ENCODE data around the gene SIGLEC8. TPM values are rescaled to one million over a fixed set of nuclear protein-coding genes. Genes with fewer than 3 reads are reported as not detected.

The SIGLEC8 gene
- total and polyA plus RNA-seq, 9 of the 15 experiments (the other 6 are each of a cell fraction or from before 2014, with no cell fraction given), result 0.04 to 0.65 (median 0.39) TPM

DNA sequence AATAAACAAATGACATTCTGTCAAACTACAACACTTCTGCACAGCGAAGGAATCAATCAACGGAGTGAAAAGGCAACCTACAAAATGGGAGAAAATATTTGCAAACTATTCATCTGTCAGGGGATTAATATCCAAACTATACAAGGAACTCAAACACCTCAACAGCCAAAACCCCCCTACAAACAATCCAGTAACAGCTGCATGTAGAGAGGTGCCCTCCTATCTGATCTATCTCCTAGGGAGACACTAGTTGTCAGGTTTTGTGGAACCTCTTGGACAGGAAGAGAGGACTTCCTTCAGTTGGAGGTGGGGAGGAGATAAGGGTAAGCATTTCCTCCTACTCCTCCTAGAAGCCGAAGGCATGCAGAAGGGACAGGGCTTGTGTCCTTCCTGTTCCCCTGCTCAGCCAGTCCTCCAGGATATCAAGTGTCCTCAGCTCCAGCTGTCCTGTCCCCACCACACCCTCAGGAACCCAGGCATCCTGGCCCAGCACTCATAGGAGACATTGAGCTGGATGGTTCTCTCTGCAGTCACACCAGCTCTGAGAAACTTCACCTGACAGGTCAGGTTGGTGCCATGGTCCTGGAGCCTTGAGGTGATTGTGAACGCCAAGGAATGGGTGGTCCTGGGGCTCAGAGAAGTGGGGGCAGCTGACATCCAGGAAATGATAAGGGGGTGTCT is 9.8 kb upstream of the SIGLEC8 start (continued):
- TF ChIP-seq RB1 (IDR thresholded peaks at IDR 0.05; ENCODE audit: low read depth), result no peak; the same call in 1 of the 2 replicates
- TF ChIP-seq HDAC6 (IDR thresholded peaks at IDR 0.05; ENCODE audit: low read depth, low read length), result no peak
- TF ChIP-seq CREB1 (IDR thresholded peaks at IDR 0.05), result no peak; the same call in 1 of the 2 replicates
- no peak for TF ChIP-seq CREB1 (CRISPR knock-in tag; IDR thresholded peaks at IDR 0.05)
- TF ChIP-seq, protein P1, sequence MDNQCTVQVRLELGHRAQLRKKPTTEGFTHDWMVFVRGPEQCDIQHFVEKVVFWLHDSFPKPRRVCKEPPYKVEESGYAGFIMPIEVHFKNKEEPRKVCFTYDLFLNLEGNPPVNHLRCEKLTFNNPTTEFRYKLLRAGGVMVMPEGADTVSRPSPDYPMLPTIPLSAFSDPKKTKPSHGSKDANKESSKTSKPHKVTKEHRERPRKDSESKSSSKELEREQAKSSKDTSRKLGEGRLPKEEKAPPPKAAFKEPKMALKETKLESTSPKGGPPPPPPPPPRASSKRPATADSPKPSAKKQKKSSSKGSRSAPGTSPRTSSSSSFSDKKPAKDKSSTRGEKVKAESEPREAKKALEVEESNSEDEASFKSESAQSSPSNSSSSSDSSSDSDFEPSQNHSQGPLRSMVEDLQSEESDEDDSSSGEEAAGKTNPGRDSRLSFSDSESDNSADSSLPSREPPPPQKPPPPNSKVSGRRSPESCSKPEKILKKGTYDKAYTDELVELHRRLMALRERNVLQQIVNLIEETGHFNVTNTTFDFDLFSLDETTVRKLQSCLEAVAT (IDR thresholded peaks at IDR 0.05), result peak; percentile 9 to 58; a peak in 2 of 4 replicates
- TF ChIP-seq RBM25 (IDR thresholded peaks at IDR 0.05; ENCODE audit: low read depth, low read length, severe bottlenecking), result no peak
- peak in 1 of 2 experiments; percentile 72; a peak in 2 of 4 replicates for TF ChIP-seq TRIM24 (IDR thresholded peaks at IDR 0.05)
- peak; percentile 49; the same call in 1 of the 2 replicates for TF ChIP-seq TAL1 (IDR thresholded peaks at IDR 0.05)
- TF ChIP-seq EWSR1 (IDR thresholded peaks at IDR 0.05; ENCODE audit: borderline replicate concordance, low read depth, partially characterized antibody), result no peak
- no peak for TF ChIP-seq ZFPM2 (CRISPR knock-in tag; IDR thresholded peaks at IDR 0.05)
- TF ChIP-seq BCOR (IDR thresholded peaks at IDR 0.05), result peak; percentile 26; the same call in 1 of the 2 replicates
- TF ChIP-seq TEAD1 (CRISPR knock-in tag; IDR thresholded peaks at IDR 0.05), result peak in 1 of 2 experiments; percentile 72; a peak in 2 of 4 replicates
- TF ChIP-seq RBM15 (IDR thresholded peaks at IDR 0.05; ENCODE audit: insufficient read depth, low read length), result no peak
- TF ChIP-seq L3MBTL2 (IDR thresholded peaks at IDR 0.05), result peak; percentile 52
- TF ChIP-seq, protein P2, sequence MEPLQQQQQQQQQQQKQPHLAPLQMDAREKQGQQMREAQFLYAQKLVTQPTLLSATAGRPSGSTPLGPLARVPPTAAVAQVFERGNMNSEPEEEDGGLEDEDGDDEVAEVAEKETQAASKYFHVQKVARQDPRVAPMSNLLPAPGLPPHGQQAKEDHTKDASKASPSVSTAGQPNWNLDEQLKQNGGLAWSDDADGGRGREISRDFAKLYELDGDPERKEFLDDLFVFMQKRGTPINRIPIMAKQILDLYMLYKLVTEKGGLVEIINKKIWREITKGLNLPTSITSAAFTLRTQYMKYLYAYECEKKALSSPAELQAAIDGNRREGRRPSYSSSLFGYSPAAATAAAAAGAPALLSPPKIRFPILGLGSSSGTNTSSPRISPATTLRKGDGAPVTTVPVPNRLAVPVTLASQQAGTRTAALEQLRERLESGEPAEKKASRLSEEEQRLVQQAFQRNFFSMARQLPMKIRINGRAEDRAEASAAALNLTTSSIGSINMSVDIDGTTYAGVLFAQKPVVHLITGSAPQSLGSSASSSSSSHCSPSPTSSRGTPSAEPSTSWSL (CRISPR knock-in tag; IDR thresholded peaks at IDR 0.05; ENCODE audit: borderline replicate concordance), result 0 out of 2 replicates have a peak, but pooled peaks have one; percentile 25
- no peak for TF ChIP-seq ZNF311 (CRISPR knock-in tag; IDR thresholded peaks at IDR 0.05)
- TF ChIP-seq ZNF75A (CRISPR knock-in tag; IDR thresholded peaks at IDR 0.05), result no peak
- TF ChIP-seq NCOA4 (IDR thresholded peaks at IDR 0.05; ENCODE audit: partially characterized antibody), result peak; percentile 47
- TF ChIP-seq SMARCA4 (IDR thresholded peaks at IDR 0.05), result peak; percentile 83
- TF ChIP-seq, protein P3, sequence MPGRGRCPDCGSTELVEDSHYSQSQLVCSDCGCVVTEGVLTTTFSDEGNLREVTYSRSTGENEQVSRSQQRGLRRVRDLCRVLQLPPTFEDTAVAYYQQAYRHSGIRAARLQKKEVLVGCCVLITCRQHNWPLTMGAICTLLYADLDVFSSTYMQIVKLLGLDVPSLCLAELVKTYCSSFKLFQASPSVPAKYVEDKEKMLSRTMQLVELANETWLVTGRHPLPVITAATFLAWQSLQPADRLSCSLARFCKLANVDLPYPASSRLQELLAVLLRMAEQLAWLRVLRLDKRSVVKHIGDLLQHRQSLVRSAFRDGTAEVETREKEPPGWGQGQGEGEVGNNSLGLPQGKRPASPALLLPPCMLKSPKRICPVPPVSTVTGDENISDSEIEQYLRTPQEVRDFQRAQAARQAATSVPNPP (IDR thresholded peaks at IDR 0.05; ENCODE audit: borderline replicate concordance, insufficient read depth, insufficient read length), result no peak
- TF ChIP-seq GABPA (tag; conservative IDR thresholded peaks at IDR 0.05; ENCODE audit: low read depth), result peak; percentile 87
- TF ChIP-seq HLTF (IDR thresholded peaks at IDR 0.05), result peak; percentile 69
- peak; percentile 63; the same call in 1 of the 2 replicates for TF ChIP-seq SMAD4 (CRISPR knock-in tag; conservative IDR thresholded peaks at IDR 0.05)
- TF ChIP-seq ZZZ3 (IDR thresholded peaks at IDR 0.05), result no peak
- peak; percentile 34 for TF ChIP-seq EGR1 (conservative IDR thresholded peaks at IDR 0.05)
- no peak for TF ChIP-seq NFIX (CRISPR knock-in tag; IDR thresholded peaks at IDR 0.05; ENCODE audit: low read depth)
- 0 out of 2 replicates have a peak, but pooled peaks have one; percentile 23 for TF ChIP-seq LARP7 (IDR thresholded peaks at IDR 0.05)
- no peak for TF ChIP-seq HNRNPL (IDR thresholded peaks at IDR 0.05; ENCODE audit: low read depth, low read length)
- TF ChIP-seq CREM (IDR thresholded peaks at IDR 0.05; ENCODE audit: low read depth), result peak; percentile 67

Measured in K562 (cell line).